ENCODE measurements around the gene SNX2. TPM values are rescaled to one million over a fixed set of nuclear protein-coding genes. Genes with fewer than 3 reads are reported as not detected.

SNX2 gene
- total RNA-seq, 3 donors from 2014 or later (not counting 1 experiment from before 2014, with no cell fraction given), result 47.9 to 57.4 (median 53.2) TPM

GRCh38 chr5:122753500-122753899, 21.4 kb upstream of the SNX2 start:
- Mint-ChIP-seq H3K27me3 (ENCODE audit: low read depth in 2 of 2) (peaks cover 4 to 13% of the 10 kb centered on the region in 2 donors), H3K27ac (no peak overlapping the region), H3K4me3 (no peak overlapping the region), H3K4me1 (no peaks in the 10 kb centered on the region), H3K36me3 (no peaks in the 10 kb centered on the region), H3K9me3 (no peaks in the 10 kb centered on the region)
- no peak overlapping the region for H3K4me3 ChIP-seq (ENCODE audit: low read length)
- H3K9me3 ChIP-seq (ENCODE audit: control insufficient read depth, insufficient read depth, low read length), result no peaks in the 10 kb centered on the region
- no peaks in the 10 kb centered on the region for H3K27me3 ChIP-seq (ENCODE audit: control insufficient read depth, insufficient read depth, low read length)
- no peak for TF ChIP-seq CTCF (IDR thresholded peaks at IDR 0.05)
- no peaks in the 10 kb centered on the region for H3K36me3 ChIP-seq (ENCODE audit: control insufficient read depth, insufficient read depth, low read length)
- ATAC-seq (no peak), DNase-seq (no peak)
- intact Hi-C loops (cut with micrococcal nuclease), result no loop called here
- no peaks in the 10 kb centered on the region for H3K4me1 ChIP-seq (ENCODE audit: control insufficient read depth, insufficient read depth, low read length)
- no peak overlapping the region for H3K27ac ChIP-seq (ENCODE audit: low read length)

- H3K27me3 Mint-ChIP-seq (ENCODE audit: low read depth in 2 of 2), result peaks cover 4 to 12% of the 10 kb centered on the region in 2 donors
- H3K36me3 Mint-ChIP-seq, result no peaks in the 10 kb centered on the region
- no peak for DNase-seq
- 83% methylated on average over 2 of the region's 2 CpGs for WGBS (ENCODE audit: insufficient coverage)
- no peak overlapping the region for H3K4me3 ChIP-seq (ENCODE audit: low read length)
- intact Hi-C loops (cut with micrococcal nuclease), result no loop called here
- H3K9me3 Mint-ChIP-seq, result no peaks in the 10 kb centered on the region
- no peak for ATAC-seq
- no peaks in the 10 kb centered on the region for H3K4me1 ChIP-seq (ENCODE audit: control insufficient read depth, insufficient read depth, low read length)
- no peak for TF ChIP-seq CTCF (IDR thresholded peaks at IDR 0.05)
- H3K27ac ChIP-seq (ENCODE audit: low read length), result no peak overlapping the region
- no peak overlapping the region for H3K27ac Mint-ChIP-seq
- H3K36me3 ChIP-seq (ENCODE audit: control insufficient read depth, insufficient read depth, low read length), result no peaks in the 10 kb centered on the region
- H3K4me3 Mint-ChIP-seq, result no peak overlapping the region
- H3K27me3 ChIP-seq (ENCODE audit: control insufficient read depth, insufficient read depth, low read length), result no peaks in the 10 kb centered on the region
- H3K4me1 Mint-ChIP-seq, result no peaks in the 10 kb centered on the region
- no peaks in the 10 kb centered on the region for H3K9me3 ChIP-seq (ENCODE audit: control insufficient read depth, insufficient read depth, low read length)
Observed at GRCh38 chr5:122755783-122756182, 19.1 kb upstream of the SNX2 start.

GRCh38 chr5:122756264-122756911, 18.5 kb upstream of the SNX2 start:
- H3K27ac Mint-ChIP-seq, result no peak overlapping the region

More at GRCh38 chr5:122756264-122756911, 18.5 kb upstream of the SNX2 start:
- no peaks in the 10 kb centered on the region for H3K9me3 Mint-ChIP-seq
- H3K36me3 Mint-ChIP-seq, result no peaks in the 10 kb centered on the region
- DNase-seq (no peak), ATAC-seq (no peak)
- no peaks in the 10 kb centered on the region for H3K36me3 ChIP-seq (ENCODE audit: control insufficient read depth, insufficient read depth, low read length)
- no peak for TF ChIP-seq CTCF (IDR thresholded peaks at IDR 0.05)
- no peak overlapping the region for H3K4me3 Mint-ChIP-seq
- no peaks in the 10 kb centered on the region for H3K4me1 ChIP-seq (ENCODE audit: control insufficient read depth, insufficient read depth, low read length)
- no peaks in the 10 kb centered on the region for H3K27me3 ChIP-seq (ENCODE audit: control insufficient read depth, insufficient read depth, low read length)
- H3K9me3 ChIP-seq (ENCODE audit: control insufficient read depth, insufficient read depth, low read length), result no peaks in the 10 kb centered on the region
- intact Hi-C loops (cut with micrococcal nuclease), result no loop called here
- no peaks in the 10 kb centered on the region for H3K4me1 Mint-ChIP-seq
- H3K27me3 Mint-ChIP-seq (ENCODE audit: low read depth in 2 of 2), result peaks cover 4 to 6% of the 10 kb centered on the region in 2 donors
- no peak overlapping the region for H3K27ac ChIP-seq (ENCODE audit: low read length)
- H3K4me3 ChIP-seq (ENCODE audit: low read length), result no peak overlapping the region
- WGBS (ENCODE audit: insufficient coverage), result 100% methylated on average over 1 of the region's 2 CpGs

Measured in natural killer cell (primary cell).